WTC11 (cell line): ENCODE measurements around the gene KIAA1755.

Experiments used
- TCF7 ChIP-seq: sonication (generic); formaldehyde crosslinking; IDR thresholded peaks from 2 replicates; pipeline ENCODE4 v1.8.0; 2022; ENCODE audit warnings: mild to moderate bottlenecking, low read depth, missing genetic modification reagents, moderate library complexity
- TF ChIP-seq, protein P1 (sequence below): fragments of 200-600 bp; IDR thresholded peaks from 2 replicates; pipeline ENCODE4 v1.8.0; 2022; ENCODE audit warnings: antibody characterized with exemption

DNA sequence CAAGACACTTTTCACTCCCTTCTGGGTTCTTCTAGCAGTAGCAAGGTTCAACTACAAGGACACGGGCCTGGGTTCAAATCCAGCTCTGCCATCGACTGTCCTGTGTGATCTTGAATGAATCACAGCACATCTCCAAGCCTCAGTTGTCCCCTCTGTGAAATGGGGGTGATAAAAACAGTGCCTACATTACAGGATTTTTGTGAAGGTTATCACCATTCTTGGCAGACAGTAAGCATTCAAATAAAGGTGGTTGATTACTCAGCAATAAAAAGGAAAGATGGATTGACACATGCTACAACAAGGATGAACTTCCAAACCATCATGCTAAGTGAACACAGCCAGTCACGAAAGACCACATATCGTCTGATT lies 88.9 kb downstream of the KIAA1755 start:
- TF ChIP-seq, protein P1, sequence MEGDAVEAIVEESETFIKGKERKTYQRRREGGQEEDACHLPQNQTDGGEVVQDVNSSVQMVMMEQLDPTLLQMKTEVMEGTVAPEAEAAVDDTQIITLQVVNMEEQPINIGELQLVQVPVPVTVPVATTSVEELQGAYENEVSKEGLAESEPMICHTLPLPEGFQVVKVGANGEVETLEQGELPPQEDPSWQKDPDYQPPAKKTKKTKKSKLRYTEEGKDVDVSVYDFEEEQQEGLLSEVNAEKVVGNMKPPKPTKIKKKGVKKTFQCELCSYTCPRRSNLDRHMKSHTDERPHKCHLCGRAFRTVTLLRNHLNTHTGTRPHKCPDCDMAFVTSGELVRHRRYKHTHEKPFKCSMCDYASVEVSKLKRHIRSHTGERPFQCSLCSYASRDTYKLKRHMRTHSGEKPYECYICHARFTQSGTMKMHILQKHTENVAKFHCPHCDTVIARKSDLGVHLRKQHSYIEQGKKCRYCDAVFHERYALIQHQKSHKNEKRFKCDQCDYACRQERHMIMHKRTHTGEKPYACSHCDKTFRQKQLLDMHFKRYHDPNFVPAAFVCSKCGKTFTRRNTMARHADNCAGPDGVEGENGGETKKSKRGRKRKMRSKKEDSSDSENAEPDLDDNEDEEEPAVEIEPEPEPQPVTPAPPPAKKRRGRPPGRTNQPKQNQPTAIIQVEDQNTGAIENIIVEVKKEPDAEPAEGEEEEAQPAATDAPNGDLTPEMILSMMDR = no peak
- TF ChIP-seq TCF7 (CRISPR knock-in tag) = no peak
